GM19438 (cell line): ENCODE measurements around the gene JARID2.
"Not testable (repeated sequence)": the region's sequence is repeated elsewhere in the genome, so short reads cannot be mapped to it uniquely, and the experiment has no call there.

ENCODE experiments used
- ATAC-seq: cut with Tn5 transposase; IDR thresholded peaks from one replicate; pipeline ENCODE4 v1.9.1; 2021; ENCODE audit warnings: low read depth; ENCODE audit not compliant: unreplicated experiment

The JARID2 gene

GRCh38 chr6:15409301-15410125 is 163.6 kb downstream of the JARID2 start:
- ATAC-seq, result no peak

GRCh38 chr6:15410126-15410391 is 164.2 kb downstream of the JARID2 start:
- ATAC-seq, result no peak

GRCh38 chr6:15410752-15411151 is 164.9 kb downstream of the JARID2 start:
- no peak for ATAC-seq

- ATAC-seq, result no peak
Observed at GRCh38 chr6:15411766-15412165, 165.9 kb downstream of the JARID2 start.

GRCh38 chr6:15412767-15413166 is 166.9 kb downstream of the JARID2 start:
- ATAC-seq, result no peak

- ATAC-seq, result no peak
Observed at GRCh38 chr6:15413466-15414234, 167.8 kb downstream of the JARID2 start.

- no peak for ATAC-seq
Observed at GRCh38 chr6:15414235-15414612, 168.4 kb downstream of the JARID2 start.

- ATAC-seq, result not testable (repeated sequence)
Observed at GRCh38 chr6:15415622-15416021, 169.8 kb downstream of the JARID2 start.

- ATAC-seq, result no peak
Observed at GRCh38 chr6:15416932-15417509, 171.2 kb downstream of the JARID2 start.

GRCh38 chr6:15417811-15418210 is 171.9 kb downstream of the JARID2 start:
- ATAC-seq, result no peak

- no peak for ATAC-seq
Observed at GRCh38 chr6:15419493-15419892, 173.6 kb downstream of the JARID2 start.

- peak; percentile 91 for ATAC-seq
Observed at GRCh38 chr6:15420959-15421438, 175.1 kb downstream of the JARID2 start.

- no peak for ATAC-seq
Observed at GRCh38 chr6:15421945-15422733, 176.3 kb downstream of the JARID2 start.

GRCh38 chr6:15423286-15423993 is 177.6 kb downstream of the JARID2 start:
- no peak for ATAC-seq

GRCh38 chr6:15425947-15426346 is 180.1 kb downstream of the JARID2 start:
- ATAC-seq, result no peak

- ATAC-seq, result no peak
Observed at GRCh38 chr6:15426395-15426794, 180.5 kb downstream of the JARID2 start.

- no peak for ATAC-seq
Observed at GRCh38 chr6:15426901-15427300, 181.0 kb downstream of the JARID2 start.

GRCh38 chr6:15427331-15428070 is 181.6 kb downstream of the JARID2 start:
- ATAC-seq, result no peak
